ENCODE measurements around the gene NUDT21. TPM values are rescaled to one million over a fixed set of nuclear protein-coding genes. Genes with fewer than 3 reads are reported as not detected.

NUDT21 gene
- total RNA-seq, 2 donors from 2014 or later: 92.4 to 135 TPM

DNA sequence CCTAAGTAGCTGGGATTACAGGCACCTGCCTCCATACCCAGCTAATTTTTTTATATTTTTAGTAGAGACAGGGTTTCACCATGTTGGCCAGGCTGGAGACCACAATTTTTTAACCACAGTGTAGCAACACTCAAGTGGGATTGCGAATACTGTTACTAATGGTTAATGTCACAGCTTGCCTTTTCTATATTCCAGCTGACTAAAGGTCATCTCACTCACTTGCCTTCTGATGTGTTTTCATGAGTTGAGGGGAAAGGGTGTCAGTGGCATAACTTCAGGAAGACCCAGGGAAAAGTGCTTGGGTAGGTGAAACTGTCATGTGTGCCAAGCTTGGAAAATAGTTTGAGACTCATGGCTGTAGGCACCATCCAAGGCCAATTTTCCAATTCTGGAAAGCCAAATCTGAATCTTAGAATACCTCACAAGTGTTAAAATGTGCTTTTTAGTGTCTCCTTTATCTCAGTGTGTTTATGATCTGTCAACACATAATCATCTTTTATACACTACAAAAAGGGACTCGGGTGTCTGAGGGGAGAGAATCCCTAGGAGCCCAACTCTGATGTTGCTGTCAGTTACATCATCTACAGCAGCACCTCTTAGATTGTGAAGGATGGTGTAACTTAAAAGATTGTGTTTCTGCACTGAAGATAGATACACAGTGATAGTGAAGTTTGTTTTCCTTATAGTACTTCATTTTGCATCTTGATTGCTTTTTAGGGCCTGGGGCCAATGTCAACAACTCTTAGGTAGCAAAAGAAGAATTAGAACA lies 27.3 kb upstream of the NUDT21 start:
- TF ChIP-seq, protein P1, sequence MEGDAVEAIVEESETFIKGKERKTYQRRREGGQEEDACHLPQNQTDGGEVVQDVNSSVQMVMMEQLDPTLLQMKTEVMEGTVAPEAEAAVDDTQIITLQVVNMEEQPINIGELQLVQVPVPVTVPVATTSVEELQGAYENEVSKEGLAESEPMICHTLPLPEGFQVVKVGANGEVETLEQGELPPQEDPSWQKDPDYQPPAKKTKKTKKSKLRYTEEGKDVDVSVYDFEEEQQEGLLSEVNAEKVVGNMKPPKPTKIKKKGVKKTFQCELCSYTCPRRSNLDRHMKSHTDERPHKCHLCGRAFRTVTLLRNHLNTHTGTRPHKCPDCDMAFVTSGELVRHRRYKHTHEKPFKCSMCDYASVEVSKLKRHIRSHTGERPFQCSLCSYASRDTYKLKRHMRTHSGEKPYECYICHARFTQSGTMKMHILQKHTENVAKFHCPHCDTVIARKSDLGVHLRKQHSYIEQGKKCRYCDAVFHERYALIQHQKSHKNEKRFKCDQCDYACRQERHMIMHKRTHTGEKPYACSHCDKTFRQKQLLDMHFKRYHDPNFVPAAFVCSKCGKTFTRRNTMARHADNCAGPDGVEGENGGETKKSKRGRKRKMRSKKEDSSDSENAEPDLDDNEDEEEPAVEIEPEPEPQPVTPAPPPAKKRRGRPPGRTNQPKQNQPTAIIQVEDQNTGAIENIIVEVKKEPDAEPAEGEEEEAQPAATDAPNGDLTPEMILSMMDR (IDR thresholded peaks at IDR 0.05): no peak
- intact Hi-C loops (cut with DNase I): no loop called here
- Histone ChIP-seq H3K4me3 (no peak overlapping the region), H3K4me1 (no peaks in the 10 kb centered on the region), H3K9ac (ENCODE audit: low read depth in 2 of 2, low read length in 2 of 2) (no peak overlapping the region), H3K27ac (no peak overlapping the region), H3K27me3 (no peaks in the 10 kb centered on the region), H3K36me3 (peaks cover 4% of the 10 kb centered on the region), H3K9me3 (no peaks in the 10 kb centered on the region)
- DNase-seq: no peak

GRCh38 chr16:56477096-56477878 lies 26.2 kb upstream of the NUDT21 start:
- Histone ChIP-seq H3K4me1 (no peaks in the 10 kb centered on the region), H3K9me3 (no peaks in the 10 kb centered on the region), H3K4me3 (no peak overlapping the region), H3K27me3 (no peaks in the 10 kb centered on the region), H3K36me3 (peaks cover 4% of the 10 kb centered on the region), H3K9ac (ENCODE audit: low read depth in 2 of 2, low read length in 2 of 2) (no peak overlapping the region), H3K27ac (no peak overlapping the region)
- no peak for DNase-seq
- TF ChIP-seq, protein P1 (IDR thresholded peaks at IDR 0.05): no peak
- intact Hi-C loops (cut with DNase I): no loop called here

- Histone ChIP-seq H3K4me1 (no peaks in the 10 kb centered on the region), H3K9me3 (no peaks in the 10 kb centered on the region), H3K4me3 (no peak overlapping the region), H3K9ac (ENCODE audit: low read depth in 2 of 2, low read length in 2 of 2) (no peak overlapping the region), H3K36me3 (peaks cover 4% of the 10 kb centered on the region), H3K27me3 (no peaks in the 10 kb centered on the region), H3K27ac (no peak overlapping the region)
- intact Hi-C loops (cut with DNase I): no loop called here
- DNase-seq: no peak
- TF ChIP-seq, protein P1 (IDR thresholded peaks at IDR 0.05): no peak
Observed at GRCh38 chr16:56475201-56475600, 24.1 kb upstream of the NUDT21 start.

DNA sequence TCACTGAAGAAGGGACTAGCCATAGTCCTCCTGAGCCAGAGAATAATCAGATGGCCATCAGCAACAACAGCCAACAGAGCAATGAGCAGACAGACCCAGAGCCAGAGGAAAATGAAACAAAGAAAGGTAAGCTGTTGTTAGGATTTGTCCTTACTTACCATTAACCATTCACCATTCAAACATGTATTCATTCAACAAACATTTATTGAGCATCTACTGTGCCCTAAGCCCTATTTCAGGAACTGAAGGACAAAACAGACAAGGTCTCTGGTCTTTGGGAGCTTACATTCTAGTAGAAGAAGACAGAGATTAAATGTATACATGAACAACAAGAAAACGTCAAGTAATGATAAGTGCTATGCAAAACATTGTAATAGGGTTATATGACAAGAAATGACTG lies 19.5 kb upstream of the NUDT21 start:
- Histone ChIP-seq H3K27me3 (no peaks in the 10 kb centered on the region), H3K9ac (ENCODE audit: low read depth in 2 of 2, low read length in 2 of 2) (no peak overlapping the region), H3K36me3 (peaks cover 13% of the 10 kb centered on the region), H3K27ac (no peak overlapping the region), H3K4me3 (no peak overlapping the region), H3K4me1 (no peaks in the 10 kb centered on the region), H3K9me3 (no peaks in the 10 kb centered on the region)
- TF ChIP-seq, protein P1 (IDR thresholded peaks at IDR 0.05): no peak
- intact Hi-C loops (cut with DNase I): no loop called here
- DNase-seq: no peak

- intact Hi-C loops (cut with DNase I): no loop called here
- Histone ChIP-seq H3K36me3 (peaks cover 13% of the 10 kb centered on the region), H3K27ac (no peak overlapping the region), H3K4me3 (no peak overlapping the region), H3K4me1 (no peaks in the 10 kb centered on the region), H3K9me3 (no peaks in the 10 kb centered on the region), H3K27me3 (no peaks in the 10 kb centered on the region), H3K9ac (ENCODE audit: low read depth in 2 of 2, low read length in 2 of 2) (no peak overlapping the region)
- TF ChIP-seq, protein P1 (IDR thresholded peaks at IDR 0.05): no peak
- DNase-seq: no peak
Observed at GRCh38 chr16:56470232-56470631, 19.1 kb upstream of the NUDT21 start.

All from colonic mucosa (tissue), 4 donors.